Upper lobe of left lung (tissue), 6 donors: Measurements from ENCODE around the gene KRT33B. TPM values are rescaled to one million over a fixed set of nuclear protein-coding genes. Genes with fewer than 3 reads are reported as not detected.
"Not testable (repeated sequence)": the region's sequence is repeated elsewhere in the genome, so short reads cannot be mapped to it uniquely, and the experiment has no call there.

Source experiments
- ATAC-seq, 2 donors: fragments of 200-7000 bp; cut with Tn5 transposase; one replicate each; pipeline ENCODE4 v1.9.1; 2022; ENCODE audit warnings: mild to moderate bottlenecking in 2 of 2, moderate library complexity in 2 of 2; ENCODE audit not compliant: low FRiP score in 2 of 2
- DNase-seq, 2 donors: peaks; one replicate each; pipeline ENCODE4 v3.0.0-alpha.2; 2019 to 2020
- H3K27ac ChIP-seq, 4 donors: fragments of 200-600 bp; sonication (generic); one replicate each; pipeline ENCODE4 v1.5.1; 2016 to 2019
- H3K27me3 ChIP-seq, 4 donors: fragments of 200-600 bp; sonication (generic); one replicate each; pipeline ENCODE4 v1.5.1; 2017 to 2019
- H3K36me3 ChIP-seq, 4 donors: fragments of 200-600 bp; sonication (generic); one replicate each; pipeline ENCODE4 v1.5.1; 2016 to 2019
- H3K4me1 ChIP-seq, 4 donors: fragments of 200-600 bp; sonication (generic); one replicate each; pipeline ENCODE4 v1.5.1; 2018 to 2019
- H3K4me3 ChIP-seq, 4 donors: fragments of 200-600 bp; sonication (generic); one replicate each; pipeline ENCODE4 v1.5.1; 2017 to 2019; ENCODE audit warnings: mild to moderate bottlenecking in 2 of 4, moderate library complexity in 1 of 4
- H3K9me3 ChIP-seq, 4 donors: fragments of 200-600 bp; sonication (generic); one replicate each; pipeline ENCODE4 v1.5.1; 2018 to 2019
- EP300 ChIP-seq, 4 donors: sonication (generic); formaldehyde crosslinking; IDR thresholded peaks; one replicate each; pipeline ENCODE4 v1.5.1; 2017; ENCODE audit warnings: antibody characterized with exemption in 4 of 4, control low read depth in 2 of 4
- POLR2A ChIP-seq, 4 donors: fragments of 450-650 bp; IDR thresholded peaks; one replicate each; pipeline ENCODE4 v1.5.1; 2016 to 2017; ENCODE audit warnings: antibody characterized with exemption in 4 of 4, mild to moderate bottlenecking in 2 of 4
- POLR2AphosphoS5 ChIP-seq, 2 donors: sonication (generic); formaldehyde crosslinking; IDR thresholded peaks; one replicate each; pipeline ENCODE4 v1.5.1; 2017; ENCODE audit warnings: antibody characterized with exemption in 2 of 2
- WGBS, 2 donors: methylation state at CpG; one replicate each; pipeline ENCODE4 v1.1.5; 2017 to 2018; 5-methylcytosine and 5-hydroxymethylcytosine counted together
- total RNA-seq, 6 donors: library from RNA; depleted of rRNA in 4 of 6; stranded (reverse); fragments of >200 nt in 4 of 6; gene quantifications; one replicate each; pipeline versions ENCODE4 v1.1.0 to v1.2.1, GENCODE V29; 2016 to 2021
- TF ChIP-seq, protein P1 (sequence below), 6 experiments: fragments of 450-650 bp in 4 of 6; fragments of 200-600 bp in 2 of 6; sonication (generic) in 2 of 6; IDR thresholded peaks; one replicate each; pipeline ENCODE4 v1.5.1; 2016 to 2019; ENCODE audit warnings: antibody characterized with exemption in 6 of 6
- donor health status: DM: no; HTN: no; CAD: no; lungs with moderate emphysema.
- donor health status: DM: no; HTN: yes; CAD: no; lungs with severe emphysema.

Gene KRT33B
- total RNA-seq, 6 donors from 2014 or later, result not detected

DNA sequence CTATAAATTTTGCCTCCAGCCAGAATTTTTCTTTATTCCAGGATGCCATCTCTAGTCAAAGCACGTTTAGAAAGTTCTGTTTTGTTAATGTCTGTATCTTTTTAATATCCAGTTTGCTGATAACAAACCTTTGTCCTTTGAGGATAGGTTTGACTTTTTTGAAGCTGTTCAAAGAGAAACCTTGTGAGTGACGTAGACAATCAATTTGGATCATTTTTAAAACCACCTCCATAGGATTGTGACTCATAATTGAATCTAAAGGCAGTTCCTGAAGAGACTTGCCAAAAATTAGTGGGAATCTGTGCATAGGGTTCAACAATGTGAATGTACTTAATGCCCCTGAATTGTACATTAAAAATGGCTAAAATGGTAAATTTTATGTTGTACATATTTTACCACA, 21.9 kb upstream of the KRT33B start:
- peaks cover 2 to 6% (median 4%) of the 10 kb centered on the region in 4 donors for H3K9me3 ChIP-seq
- TF ChIP-seq EP300 (IDR thresholded peaks at IDR 0.05) (no peak), POLR2A (IDR thresholded peaks at IDR 0.05) (no peak), POLR2AphosphoS5 (IDR thresholded peaks at IDR 0.05) (no peak)
- TF ChIP-seq, protein P1, sequence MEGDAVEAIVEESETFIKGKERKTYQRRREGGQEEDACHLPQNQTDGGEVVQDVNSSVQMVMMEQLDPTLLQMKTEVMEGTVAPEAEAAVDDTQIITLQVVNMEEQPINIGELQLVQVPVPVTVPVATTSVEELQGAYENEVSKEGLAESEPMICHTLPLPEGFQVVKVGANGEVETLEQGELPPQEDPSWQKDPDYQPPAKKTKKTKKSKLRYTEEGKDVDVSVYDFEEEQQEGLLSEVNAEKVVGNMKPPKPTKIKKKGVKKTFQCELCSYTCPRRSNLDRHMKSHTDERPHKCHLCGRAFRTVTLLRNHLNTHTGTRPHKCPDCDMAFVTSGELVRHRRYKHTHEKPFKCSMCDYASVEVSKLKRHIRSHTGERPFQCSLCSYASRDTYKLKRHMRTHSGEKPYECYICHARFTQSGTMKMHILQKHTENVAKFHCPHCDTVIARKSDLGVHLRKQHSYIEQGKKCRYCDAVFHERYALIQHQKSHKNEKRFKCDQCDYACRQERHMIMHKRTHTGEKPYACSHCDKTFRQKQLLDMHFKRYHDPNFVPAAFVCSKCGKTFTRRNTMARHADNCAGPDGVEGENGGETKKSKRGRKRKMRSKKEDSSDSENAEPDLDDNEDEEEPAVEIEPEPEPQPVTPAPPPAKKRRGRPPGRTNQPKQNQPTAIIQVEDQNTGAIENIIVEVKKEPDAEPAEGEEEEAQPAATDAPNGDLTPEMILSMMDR (IDR thresholded peaks at IDR 0.05), result no peak
- no peaks in the 10 kb centered on the region for H3K4me1 ChIP-seq
- no peak overlapping the region for H3K27ac ChIP-seq
- ATAC-seq (no peak), DNase-seq (no peak)
- H3K4me3 ChIP-seq, result no peak overlapping the region
- no peaks in the 10 kb centered on the region for H3K36me3 ChIP-seq
- H3K27me3 ChIP-seq, result no peaks in the 10 kb centered on the region
- 74 to 76% methylated on average over 2 of the region's 2 CpGs for WGBS, 2 donors

DNA sequence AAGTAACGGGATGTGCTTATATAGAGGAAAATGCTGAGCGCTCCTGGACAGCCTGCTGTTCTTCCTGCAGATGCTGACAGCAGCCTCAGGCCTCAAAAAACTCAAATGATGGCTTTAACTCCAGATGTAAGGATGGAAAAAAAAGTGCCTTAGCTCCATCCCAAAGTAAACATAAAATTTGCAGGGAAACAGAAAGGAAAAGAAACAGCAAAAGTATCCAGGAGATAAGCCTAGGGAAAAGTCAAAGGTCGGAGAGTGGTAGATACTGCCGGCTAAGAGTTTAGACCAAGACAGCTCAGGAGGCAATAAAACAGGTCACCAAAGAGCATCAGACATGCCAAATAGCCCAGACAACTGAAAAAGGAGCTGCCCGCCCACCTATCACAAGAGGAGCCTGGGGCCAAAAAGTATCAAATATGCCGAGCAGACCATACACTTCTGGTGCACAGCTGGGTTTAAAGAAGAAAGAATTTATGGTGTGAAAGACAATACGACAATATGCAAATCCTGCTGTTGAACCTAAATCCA, 20.9 kb upstream of the KRT33B start:
- DNase-seq (no peak), ATAC-seq (no peak)
- no peak overlapping the region for H3K27ac ChIP-seq
- peaks cover 4 to 12% (median 8%) of the 10 kb centered on the region in 4 donors for H3K9me3 ChIP-seq
- H3K4me3 ChIP-seq, result no peak overlapping the region
- H3K4me1 ChIP-seq, result no peaks in the 10 kb centered on the region
- TF ChIP-seq POLR2A (IDR thresholded peaks at IDR 0.05) (no peak), EP300 (IDR thresholded peaks at IDR 0.05) (no peak), POLR2AphosphoS5 (IDR thresholded peaks at IDR 0.05) (no peak)
- TF ChIP-seq, protein P1 (IDR thresholded peaks at IDR 0.05), result no peak
- H3K36me3 ChIP-seq, result no peaks in the 10 kb centered on the region
- 72 to 76% methylated on average over 7 of the region's 7 CpGs for WGBS, 2 donors
- no peaks in the 10 kb centered on the region for H3K27me3 ChIP-seq

DNA sequence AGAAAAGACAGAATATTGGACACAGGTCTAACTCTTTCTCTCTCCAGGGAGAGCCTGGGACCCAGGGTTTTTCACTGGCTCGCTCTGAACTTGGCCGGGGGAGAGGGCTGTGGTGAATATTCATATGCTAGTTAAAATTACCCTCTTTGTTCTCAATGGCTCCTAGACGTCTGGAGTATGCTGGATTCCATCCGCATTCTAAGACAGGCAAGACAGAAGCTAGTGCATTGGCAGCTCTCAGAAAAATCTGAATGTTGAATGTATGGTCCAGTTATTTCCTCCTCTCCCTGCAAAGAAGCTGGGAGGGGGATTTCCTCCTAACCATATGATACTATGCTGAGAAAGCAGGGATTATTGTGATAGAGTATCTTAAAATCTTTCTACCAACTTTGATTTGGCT, 18.1 kb upstream of the KRT33B start:
- Histone ChIP-seq H3K27me3 (no peaks in the 10 kb centered on the region), H3K36me3 (no peaks in the 10 kb centered on the region), H3K27ac (no peak overlapping the region), H3K9me3 (peaks cover 4 to 12% (median 8%) of the 10 kb centered on the region in 4 donors), H3K4me3 (no peak overlapping the region), H3K4me1 (no peaks in the 10 kb centered on the region)
- TF ChIP-seq POLR2A (IDR thresholded peaks at IDR 0.05), result no peak
- no peak for TF ChIP-seq POLR2AphosphoS5 (IDR thresholded peaks at IDR 0.05)
- TF ChIP-seq, protein P1 (IDR thresholded peaks at IDR 0.05), result no peak
- no peak for TF ChIP-seq EP300 (IDR thresholded peaks at IDR 0.05)
- WGBS, 2 donors, result 65 to 71% methylated on average over 2 to 4 of the region's 4 CpGs
- ATAC-seq (no peak), DNase-seq (no peak)

DNA sequence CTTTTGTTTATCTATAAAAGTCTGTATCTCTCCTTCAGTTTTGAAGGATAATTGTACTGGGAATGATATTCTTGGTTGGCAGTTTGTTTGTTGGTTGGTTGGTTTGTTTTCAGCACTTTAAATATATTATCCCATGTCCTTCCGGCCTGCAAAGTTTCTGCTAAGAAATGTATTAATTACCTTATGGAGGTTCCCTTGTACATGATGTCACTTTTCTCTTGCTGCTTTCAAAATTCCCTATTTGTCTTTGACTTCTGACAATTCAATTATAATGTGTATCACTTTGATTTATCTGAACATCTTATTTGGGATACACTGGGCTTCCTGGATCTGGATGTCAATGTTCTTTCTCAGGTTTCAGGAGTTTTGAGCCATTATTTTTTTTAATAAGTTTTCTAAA, 16.6 kb upstream of the KRT33B start:
- Histone ChIP-seq H3K9me3 (peaks cover 4 to 12% (median 8%) of the 10 kb centered on the region in 4 donors), H3K4me1 (no peaks in the 10 kb centered on the region), H3K36me3 (no peaks in the 10 kb centered on the region), H3K27ac (no peak overlapping the region), H3K4me3 (no peak overlapping the region), H3K27me3 (no peaks in the 10 kb centered on the region)
- TF ChIP-seq POLR2A (IDR thresholded peaks at IDR 0.05) (no peak), POLR2AphosphoS5 (IDR thresholded peaks at IDR 0.05) (no peak), EP300 (IDR thresholded peaks at IDR 0.05) (no peak)
- 92 to 96% methylated on average over 1 of the region's 1 CpG for WGBS, 2 donors
- no peak for DNase-seq
- no peak for ATAC-seq

DNA sequence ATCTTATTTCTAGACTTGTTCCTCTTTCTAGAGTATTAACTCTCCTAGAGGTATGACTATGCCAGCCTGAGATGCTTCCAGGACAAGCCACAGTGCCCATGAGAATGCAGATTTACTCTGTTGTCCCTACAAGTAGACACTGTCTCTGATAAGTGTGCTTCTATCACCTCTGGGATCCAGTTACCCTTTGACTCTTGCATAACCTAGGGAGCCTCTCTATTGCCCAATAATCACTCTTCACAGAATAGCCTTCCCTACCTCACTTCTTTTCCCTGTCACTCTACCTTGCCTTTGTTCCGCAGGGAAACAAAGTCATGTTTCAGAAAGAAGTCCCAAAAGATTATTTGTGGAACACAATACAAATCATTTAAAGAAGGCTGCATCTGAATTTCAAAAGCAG, 14.1 kb upstream of the KRT33B start:
- H3K27me3 ChIP-seq, result no peaks in the 10 kb centered on the region
- no peak for DNase-seq
- no peak for ATAC-seq
- no peak overlapping the region for H3K4me3 ChIP-seq
- no peaks in the 10 kb centered on the region for H3K36me3 ChIP-seq
- H3K4me1 ChIP-seq, result no peaks in the 10 kb centered on the region
- TF ChIP-seq POLR2A (IDR thresholded peaks at IDR 0.05) (no peak), EP300 (IDR thresholded peaks at IDR 0.05) (no peak), POLR2AphosphoS5 (IDR thresholded peaks at IDR 0.05) (no peak)
- WGBS, 2 donors, result 96 to 97% methylated on average over 1 of the region's 1 CpG
- no peak overlapping the region for H3K27ac ChIP-seq
- H3K9me3 ChIP-seq, result peaks cover 4 to 12% (median 8%) of the 10 kb centered on the region in 4 donors

DNA sequence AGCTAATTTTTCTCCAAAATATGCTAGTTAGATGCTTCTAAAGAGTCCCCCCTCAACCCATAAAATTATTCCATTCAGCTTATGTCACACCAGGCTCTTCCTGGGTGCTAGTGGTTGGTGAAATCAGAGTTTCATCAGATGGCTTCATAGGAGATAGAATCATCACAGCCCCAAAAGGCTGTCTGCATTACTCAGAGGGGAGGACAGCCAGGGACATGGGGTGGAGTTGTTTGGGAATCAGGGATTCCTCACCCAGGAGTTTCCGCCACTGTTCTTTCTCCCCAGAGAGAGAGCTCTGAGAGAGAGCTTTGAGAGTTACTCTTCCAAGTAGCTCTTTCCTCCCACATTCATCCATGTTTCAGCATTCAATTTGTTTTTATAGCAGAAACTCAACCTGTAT, 12.8 kb upstream of the KRT33B start:
- H3K4me3 ChIP-seq, result no peak overlapping the region
- peaks cover 4 to 12% (median 8%) of the 10 kb centered on the region in 4 donors for H3K9me3 ChIP-seq
- no peak for DNase-seq
- H3K27me3 ChIP-seq, result no peaks in the 10 kb centered on the region
- no peak for ATAC-seq
- H3K4me1 ChIP-seq, result no peaks in the 10 kb centered on the region
- TF ChIP-seq, protein P1 (IDR thresholded peaks at IDR 0.05), result no peak
- TF ChIP-seq EP300 (IDR thresholded peaks at IDR 0.05) (no peak), POLR2A (IDR thresholded peaks at IDR 0.05) (no peak), POLR2AphosphoS5 (IDR thresholded peaks at IDR 0.05) (no peak)
- no peak overlapping the region for H3K27ac ChIP-seq
- 100% methylated on average over 1 of the region's 1 CpG for WGBS, 2 donors
- no peaks in the 10 kb centered on the region for H3K36me3 ChIP-seq

DNA sequence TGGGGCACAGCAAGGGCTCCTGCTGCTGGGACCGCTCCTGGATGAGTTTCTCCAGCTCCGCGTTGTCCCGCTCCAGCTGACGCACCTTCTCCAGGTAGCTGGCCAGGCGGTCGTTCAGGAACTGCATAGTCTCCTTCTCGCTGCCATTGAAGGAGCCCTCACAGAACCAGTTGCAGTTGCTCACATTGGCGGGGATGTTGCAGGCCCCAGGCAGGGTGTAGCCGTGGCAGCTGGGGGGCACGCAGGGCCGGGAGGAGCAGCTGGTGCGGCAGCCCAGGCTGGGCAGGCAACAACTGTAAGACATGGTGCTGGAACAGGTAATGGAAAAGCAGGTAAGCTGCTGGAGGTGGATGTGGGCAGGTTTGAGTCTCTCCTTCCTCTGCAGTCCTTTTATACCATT, 12.3 kb upstream of the KRT33B start, which contains the start of gene KRT34:
Gene KRT34, minus strand, starts transcription at position 364 of the 400 bp plus-strand sequence. Its CDS starts 60 bp downstream, at position 304.
- not testable (repeated sequence) for ATAC-seq, H3K4me1 ChIP-seq, H3K27me3 ChIP-seq, H3K36me3 ChIP-seq, H3K9me3 ChIP-seq, H3K27ac ChIP-seq, H3K4me3 ChIP-seq
- 83 to 96% methylated on average over 1 to 13 of the region's 13 CpGs for WGBS, 2 donors
- DNase-seq, result peak in 1 of 2 donors; percentile 65

DNA sequence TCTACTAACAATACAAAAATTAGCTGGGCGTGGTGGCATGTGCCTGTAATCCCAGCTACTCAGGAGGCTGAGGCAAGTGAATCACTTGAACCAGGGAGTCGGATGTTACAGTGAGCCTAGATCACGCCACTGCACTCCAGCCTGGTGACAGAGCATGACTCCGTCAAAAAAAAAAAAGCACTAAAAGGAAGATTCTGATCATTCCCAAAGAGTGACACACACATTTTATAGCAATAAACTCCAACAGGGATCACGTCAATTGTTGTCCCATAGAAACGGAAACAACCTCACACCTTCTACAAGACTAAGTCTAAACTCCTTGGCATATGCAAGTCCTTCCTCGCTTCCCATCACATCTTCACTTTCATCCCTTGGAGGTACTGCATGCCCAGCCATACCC, 10.5 kb upstream of the KRT33B start:
- not testable (repeated sequence) for ATAC-seq, H3K4me3 ChIP-seq, DNase-seq, H3K36me3 ChIP-seq, H3K9me3 ChIP-seq, H3K27ac ChIP-seq, H3K27me3 ChIP-seq, H3K4me1 ChIP-seq
- WGBS, 2 donors, result 88 to 89% methylated on average over 7 of the region's 7 CpGs
